GM18951 (cell line): ENCODE data around the gene HMGXB4.
A peak's percentile ranks its signal among the peaks of the same experiment; 100 is the strongest.

Experiments used
- POLR2A ChIP-seq: IDR thresholded peaks from 4 replicates; pipeline ENCODE4 v1.6.1; 2011; ENCODE audit warnings: mild to moderate bottlenecking; ENCODE audit not compliant: insufficient read length, insufficient read depth; ENCODE audit errors: extremely low read depth
- in situ Hi-C: fragments of 300-500 bp; cut with MboI; formaldehyde crosslinking; loops from one replicate; pipeline ENCODE4 v1.12.0; 2022; ENCODE audit warnings: low sequenced_read_pairs, mixed read lengths, inconsistent platforms; ENCODE audit not compliant: unreplicated experiment

Gene HMGXB4

DNA sequence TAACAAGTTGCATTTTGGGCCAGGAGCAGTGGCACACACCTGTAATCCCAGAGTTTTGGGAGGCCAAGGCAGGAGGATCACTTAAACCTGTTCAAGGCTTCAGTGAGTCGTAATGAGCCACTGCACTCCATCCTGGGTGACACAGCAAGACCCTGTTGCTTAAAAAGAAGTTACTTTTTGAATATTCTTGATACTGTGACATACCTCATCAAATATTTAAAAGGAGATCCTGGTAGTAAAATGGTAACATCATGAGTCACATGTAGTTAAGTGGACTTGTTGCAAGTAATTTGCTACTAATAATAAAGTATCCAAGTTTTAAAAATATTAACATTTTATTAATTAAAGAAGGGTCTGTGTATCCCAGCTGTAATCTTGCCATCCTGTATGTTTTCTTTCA, 18.3 kb downstream of the HMGXB4 start:
- in situ Hi-C loops, result no loop called here
- TF ChIP-seq POLR2A, result no peak

DNA sequence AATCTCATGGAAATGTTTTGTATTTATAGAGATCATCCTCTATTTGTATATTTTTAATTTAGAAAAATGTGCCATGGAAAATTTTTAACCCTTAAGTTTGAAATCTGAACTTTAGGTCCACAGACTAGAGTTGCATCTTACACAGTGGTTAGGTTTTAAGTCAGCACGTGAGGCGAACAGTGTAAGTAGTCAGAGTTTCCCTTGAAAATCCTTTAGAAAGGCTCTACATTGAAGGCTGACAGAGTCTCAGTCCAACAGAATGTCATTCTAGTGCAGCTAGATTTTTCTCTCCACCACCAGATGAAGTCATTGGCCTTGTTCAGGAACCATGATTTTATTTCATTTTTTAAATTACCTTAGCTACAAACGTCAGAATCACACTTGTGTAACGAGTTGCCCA, 18.7 kb downstream of the HMGXB4 start:
- in situ Hi-C loops, result no loop called here
- TF ChIP-seq POLR2A, result no peak

GRCh38 chr22:35288116-35288515, 30.8 kb downstream of the HMGXB4 start:
- in situ Hi-C loops, result no loop called here

DNA sequence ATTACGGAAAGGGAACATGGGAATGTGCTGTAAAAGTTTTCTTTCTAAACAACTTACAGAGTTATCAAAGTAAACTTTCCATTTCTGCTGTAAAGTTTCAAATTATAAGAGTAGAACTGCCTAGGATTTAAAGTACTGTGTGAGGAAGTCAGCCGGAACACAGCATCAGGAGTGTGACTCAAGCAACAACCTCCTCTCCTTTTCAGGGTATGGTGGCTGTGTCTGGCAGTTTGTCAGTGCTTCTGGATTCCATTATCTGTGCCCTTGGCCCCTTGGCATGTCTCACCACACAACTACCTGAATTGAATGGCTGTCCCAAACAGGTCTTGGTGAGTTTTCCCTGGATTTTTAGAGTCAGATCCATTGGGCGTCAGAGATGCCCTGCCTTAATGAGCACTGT, 35.5 kb downstream of the HMGXB4 start:
- in situ Hi-C loops, result no loop called here

More at GRCh38 chr22:35288116-35288515, 30.8 kb downstream of the HMGXB4 start:
- TF ChIP-seq POLR2A, result no peak

GRCh38 chr22:35296051-35296450, 38.8 kb downstream of the HMGXB4 start:
- in situ Hi-C loops, result no loop called here
- no peak for TF ChIP-seq POLR2A

More for the DNA sequence above, 35.5 kb downstream of the HMGXB4 start:
- no peak for TF ChIP-seq POLR2A

GRCh38 chr22:35299217-35299672, 42.0 kb downstream of the HMGXB4 start:
- in situ Hi-C loops, result no loop called here
- TF ChIP-seq POLR2A, result no peak

DNA sequence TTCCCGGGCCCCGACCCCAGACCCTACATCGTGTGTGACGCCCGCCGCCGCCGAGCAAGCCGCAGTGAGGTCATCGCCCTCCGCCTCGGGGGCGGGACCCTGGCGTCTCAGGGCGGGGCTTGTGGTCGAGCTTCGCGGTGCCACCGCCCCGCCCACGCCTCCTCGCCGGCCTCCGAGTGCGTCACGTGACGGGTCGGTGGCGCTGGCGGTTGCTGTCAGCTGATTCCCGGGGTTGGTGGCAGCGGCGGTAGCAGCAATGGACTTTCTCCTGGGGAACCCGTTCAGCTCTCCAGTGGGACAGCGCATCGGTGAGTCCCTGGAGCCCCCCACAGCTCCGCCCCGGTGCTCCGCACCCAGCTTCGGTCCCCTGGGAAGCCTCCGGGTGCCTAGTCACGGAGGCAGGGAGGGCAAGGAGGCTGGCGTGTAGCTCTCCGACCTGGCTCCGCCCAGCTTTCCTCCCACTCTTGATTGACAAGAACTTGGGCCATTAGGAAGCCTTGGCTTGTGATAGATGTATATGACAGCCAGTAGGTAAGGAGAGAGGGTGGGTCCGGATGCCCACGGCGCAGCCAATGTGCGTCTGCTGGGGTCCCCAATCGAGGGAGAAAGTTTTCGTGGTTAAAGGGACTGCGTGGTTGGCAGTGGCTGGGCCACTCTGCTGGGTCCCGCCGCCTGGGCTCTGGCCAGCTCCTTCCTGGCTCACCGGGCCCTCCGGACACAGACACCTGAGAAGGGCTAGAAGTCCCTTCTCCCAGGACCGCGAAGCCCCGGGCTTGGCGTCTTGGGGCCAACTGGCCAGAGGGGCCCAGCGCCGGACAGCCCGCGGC, 42.6 kb downstream of the HMGXB4 start, which contains the start of gene TOM1:
TOM1 (plus strand) TSS at position 222 of the 827 bp plus-strand sequence; CDS start at position 257, 35 bp downstream.
- peak; percentile 60 for TF ChIP-seq POLR2A

DNA sequence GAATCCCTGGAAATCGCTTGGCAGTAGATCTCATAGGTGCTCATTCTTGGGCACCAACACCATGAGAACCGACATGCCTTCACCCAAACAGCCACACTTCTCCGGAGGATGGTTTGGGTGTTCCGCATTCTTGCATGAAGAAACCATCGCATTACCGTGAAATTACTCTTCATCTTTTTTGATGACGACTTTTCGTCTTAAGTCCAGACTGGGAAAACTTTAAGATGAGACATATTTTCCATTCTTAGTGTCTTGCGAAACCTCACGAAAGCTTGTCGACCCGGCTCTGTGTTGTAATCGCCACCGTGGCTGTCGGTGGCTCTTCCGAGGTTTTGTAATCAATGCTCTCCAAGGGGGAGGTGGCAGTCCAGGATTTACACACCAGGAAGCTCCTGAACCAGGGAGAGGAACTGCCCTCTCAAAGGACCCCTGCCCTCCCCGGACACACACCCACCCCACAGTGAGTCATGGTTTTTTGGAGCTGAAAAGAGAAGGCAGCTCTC, 44.1 kb downstream of the HMGXB4 start:
- TF ChIP-seq POLR2A, result no peak
- in situ Hi-C loops, result no loop called here

More for the DNA sequence above, 42.6 kb downstream of the HMGXB4 start, which contains the start of gene TOM1:
- in situ Hi-C loops, result no loop called here

DNA sequence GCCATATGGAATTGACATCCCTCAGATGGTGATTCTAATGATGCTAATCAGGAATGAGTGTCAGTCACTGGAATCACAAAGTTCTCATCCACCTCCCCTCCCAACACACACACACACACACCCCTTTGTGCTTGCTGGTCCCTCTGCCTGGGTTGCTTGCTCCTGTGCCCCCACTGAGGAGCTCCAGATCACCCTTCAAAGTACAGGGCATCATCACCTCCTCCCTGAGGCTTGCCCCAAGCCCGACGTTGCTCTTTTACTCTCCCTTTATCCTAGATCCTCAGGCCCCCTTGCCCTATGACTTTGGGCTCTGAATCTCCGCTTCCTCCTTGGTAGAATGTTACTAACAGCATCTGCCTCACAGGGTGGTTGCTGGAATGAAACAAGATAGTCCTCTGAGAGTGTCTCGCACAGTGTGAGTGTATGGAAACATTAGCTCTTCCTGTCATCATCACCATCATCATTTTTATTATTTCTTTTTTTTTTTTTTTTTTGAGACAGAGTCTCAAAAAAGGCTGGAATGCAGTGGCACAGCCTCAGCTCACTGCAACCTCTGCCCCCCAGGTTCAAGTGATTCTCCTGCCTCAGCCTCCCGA, 45.8 kb downstream of the HMGXB4 start:
- no peak for TF ChIP-seq POLR2A
- in situ Hi-C loops, result no loop called here

GRCh38 chr22:35305525-35306070, 48.3 kb downstream of the HMGXB4 start:
- in situ Hi-C loops, result no loop called here

GRCh38 chr22:35306350-35306967, 49.2 kb downstream of the HMGXB4 start:
- in situ Hi-C loops, result no loop called here
- no peak for TF ChIP-seq POLR2A

More at GRCh38 chr22:35305525-35306070, 48.3 kb downstream of the HMGXB4 start:
- no peak for TF ChIP-seq POLR2A

DNA sequence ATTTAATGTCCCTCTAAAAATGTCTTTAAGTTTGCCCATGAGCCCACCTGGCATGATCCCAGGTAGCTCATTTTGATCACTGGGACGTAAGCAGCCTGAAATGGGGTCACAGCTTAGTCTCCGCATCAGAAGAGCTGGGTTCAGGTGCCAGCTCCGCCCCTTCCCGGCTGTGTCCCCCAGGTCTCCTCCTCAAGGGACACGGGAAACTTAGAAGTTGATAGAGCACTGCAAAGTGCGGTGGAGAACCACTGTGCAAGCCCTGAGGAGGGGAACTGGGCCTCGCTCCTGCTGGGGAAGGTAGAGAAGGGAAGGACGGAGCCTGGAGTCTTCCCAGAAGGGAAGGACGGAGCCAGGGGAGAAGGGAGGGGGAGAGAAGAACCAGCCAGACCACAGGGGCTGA, 50.1 kb downstream of the HMGXB4 start:
- no peak for TF ChIP-seq POLR2A
- in situ Hi-C loops, result no loop called here

DNA sequence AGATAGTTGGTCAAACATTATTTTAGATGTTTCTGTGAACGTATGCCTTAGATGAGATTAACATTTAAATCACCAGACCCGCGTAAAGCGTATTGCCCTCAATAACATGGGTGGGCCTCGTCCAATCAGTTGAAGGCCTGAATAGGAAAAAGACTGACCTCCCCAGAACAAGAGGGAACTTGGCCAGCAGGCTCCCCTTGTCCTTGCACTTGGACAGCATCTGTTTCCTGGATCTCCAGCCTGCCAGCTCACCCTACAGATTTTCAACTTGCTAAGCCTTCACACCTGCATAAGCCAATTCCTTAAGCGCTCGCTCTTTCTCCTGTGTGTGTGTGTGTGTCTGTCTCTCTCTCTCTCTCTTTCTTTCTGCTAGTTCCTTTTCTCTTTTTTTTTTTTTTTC, 50.6 kb downstream of the HMGXB4 start:
- TF ChIP-seq POLR2A, result no peak
- in situ Hi-C loops, result no loop called here
